NCI-H460 (cell line): ENCODE measurements around the gene INPP5A. TPM values are rescaled to one million over a fixed set of nuclear protein-coding genes. Genes with fewer than 3 reads are reported as not detected.

Experiments
- DNase-seq: peaks from one replicate; pipeline ENCODE4 v3.0.0-alpha.2; 2016; ENCODE audit warnings: low read depth; ENCODE audit errors: extremely low read depth
- total RNA-seq: library from RNA; depleted of rRNA; stranded (reverse); fragments of >200 nt; shearing (Covaris generic); gene quantifications from 2 replicates; pipeline ENCODE4 v1.2.3, GENCODE V29; 2014

Gene INPP5A
- total RNA-seq, 1 experiment from 2014 or later: 13.1 TPM

- DNase-seq: no peak
These were observed 86.7 kb downstream of the INPP5A start for GRCh38 chr10:132624061-132624846.

GRCh38 chr10:132624847-132625471 is 87.4 kb downstream of the INPP5A start:
- DNase-seq: no peak

DNA sequence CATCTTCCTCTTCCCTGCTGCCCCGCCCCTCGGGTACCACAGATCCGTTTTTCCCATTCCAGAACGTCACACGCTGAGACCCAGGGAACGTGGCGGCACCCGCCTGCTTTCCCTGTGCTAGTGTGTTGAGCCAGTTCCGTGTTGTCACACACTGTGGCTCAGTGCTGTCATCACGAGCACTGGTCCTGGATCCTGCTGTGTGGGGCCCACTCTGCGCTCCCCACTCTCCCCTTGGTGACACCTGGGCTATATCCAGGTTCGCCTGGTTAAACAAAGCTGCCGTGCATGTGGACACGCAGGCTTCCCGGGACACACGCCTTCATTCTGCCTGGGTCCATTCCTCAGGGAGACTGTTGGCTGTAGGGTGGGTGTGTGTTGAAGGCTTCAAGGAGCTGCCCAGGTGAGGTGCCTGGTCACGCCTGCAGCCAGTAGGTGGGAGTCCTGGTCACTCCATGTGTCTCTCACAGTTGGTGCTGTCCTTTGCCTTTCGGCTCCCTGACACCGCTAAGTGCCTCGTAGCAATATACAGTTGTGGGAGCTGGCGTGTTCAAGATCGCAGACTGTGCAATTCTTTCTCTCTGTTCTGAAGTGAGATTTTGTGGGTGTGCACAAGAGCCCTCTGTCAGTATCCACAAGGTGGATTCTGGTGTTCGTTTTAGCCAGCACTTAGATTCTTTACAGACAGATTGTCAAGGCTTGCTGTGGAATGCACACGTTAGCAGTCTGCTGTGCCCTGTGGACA is 88.6 kb downstream of the INPP5A start:
- DNase-seq: no peak

DNA sequence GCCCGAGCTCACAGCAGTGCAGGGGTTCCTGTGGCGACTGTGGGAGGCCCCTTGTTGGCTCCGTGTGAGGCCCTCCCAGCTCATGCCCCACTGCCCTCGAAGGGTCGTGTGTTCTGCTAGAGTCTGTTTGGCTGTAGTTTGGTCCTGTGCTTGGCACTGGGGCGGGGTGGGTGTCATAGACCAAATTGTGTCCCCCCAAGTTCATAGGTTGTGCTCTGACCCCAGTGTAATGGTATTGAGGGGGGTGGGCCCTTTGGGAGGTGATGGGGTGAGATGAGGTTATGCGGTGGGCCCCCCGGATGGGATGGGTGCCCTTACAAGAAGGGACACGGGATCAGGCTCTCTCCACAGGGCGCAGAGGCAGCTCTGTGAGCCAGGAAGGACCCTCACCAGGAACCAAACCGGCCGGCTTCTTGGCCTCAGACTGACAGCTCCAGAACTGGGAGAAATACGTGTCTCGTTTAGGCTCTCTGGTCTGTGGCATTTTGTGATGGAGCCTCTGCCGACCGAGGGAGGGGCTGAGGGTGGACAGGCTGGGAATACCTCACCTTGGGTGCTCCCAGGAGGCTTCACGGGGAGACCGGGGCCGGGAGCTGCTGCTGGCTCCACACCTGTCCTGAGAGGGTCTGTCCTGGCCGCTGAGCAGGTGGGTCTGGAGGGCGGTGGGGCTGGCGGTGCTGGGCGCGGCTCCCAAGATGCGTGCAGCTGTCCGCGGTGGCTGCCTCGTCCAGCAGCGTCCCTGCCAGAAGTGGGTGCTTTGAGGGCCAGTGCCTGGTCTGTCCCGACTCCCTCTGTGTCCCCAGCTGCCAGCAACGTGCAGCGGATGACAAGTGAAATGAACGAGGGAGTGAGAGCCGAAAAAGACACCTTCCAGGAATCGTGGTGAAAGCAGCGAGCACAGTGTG is 89.4 kb downstream of the INPP5A start:
- DNase-seq: no peak

DNA sequence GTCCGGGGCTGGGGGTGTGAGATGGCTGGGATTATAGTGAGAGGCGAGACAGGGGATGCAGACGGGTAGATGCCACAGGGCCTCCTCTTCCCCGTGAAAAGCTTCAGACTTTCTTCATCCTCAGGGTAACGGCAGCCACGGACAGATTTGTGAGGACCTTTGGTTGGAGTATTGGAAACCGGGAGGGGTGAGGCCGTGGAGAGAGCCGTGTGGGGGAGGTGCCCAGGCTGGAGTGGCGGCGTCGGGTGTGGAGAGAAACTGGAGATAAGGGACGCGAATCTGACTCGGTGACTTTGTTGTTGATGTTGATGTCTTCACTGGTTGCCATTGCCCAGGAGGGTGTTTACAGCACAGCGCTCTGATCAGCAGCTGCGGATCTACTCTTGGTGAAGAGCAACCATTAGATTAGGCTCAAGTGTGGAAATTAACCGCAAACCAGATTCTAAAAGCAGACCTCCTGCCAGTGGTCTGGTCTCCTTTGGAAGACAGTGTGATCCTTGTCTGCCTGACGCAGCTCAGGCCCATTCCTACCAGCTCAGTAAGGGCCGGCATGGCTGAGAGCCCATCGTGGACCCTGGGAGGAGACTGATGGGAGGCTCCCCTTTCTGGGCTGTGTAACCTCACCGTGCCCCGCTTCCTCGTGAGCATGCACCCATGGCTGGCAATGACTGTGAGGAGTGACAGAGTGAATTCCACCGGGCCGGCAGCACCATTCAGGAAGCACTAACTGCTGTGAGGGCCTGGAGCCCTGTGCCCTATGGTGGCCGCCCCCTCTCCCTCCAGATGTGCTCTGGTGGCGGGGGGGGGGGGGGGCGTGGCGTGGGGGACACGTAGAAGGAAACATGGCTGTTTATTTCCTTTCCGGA is 90.3 kb downstream of the INPP5A start:
- no peak for DNase-seq

DNA sequence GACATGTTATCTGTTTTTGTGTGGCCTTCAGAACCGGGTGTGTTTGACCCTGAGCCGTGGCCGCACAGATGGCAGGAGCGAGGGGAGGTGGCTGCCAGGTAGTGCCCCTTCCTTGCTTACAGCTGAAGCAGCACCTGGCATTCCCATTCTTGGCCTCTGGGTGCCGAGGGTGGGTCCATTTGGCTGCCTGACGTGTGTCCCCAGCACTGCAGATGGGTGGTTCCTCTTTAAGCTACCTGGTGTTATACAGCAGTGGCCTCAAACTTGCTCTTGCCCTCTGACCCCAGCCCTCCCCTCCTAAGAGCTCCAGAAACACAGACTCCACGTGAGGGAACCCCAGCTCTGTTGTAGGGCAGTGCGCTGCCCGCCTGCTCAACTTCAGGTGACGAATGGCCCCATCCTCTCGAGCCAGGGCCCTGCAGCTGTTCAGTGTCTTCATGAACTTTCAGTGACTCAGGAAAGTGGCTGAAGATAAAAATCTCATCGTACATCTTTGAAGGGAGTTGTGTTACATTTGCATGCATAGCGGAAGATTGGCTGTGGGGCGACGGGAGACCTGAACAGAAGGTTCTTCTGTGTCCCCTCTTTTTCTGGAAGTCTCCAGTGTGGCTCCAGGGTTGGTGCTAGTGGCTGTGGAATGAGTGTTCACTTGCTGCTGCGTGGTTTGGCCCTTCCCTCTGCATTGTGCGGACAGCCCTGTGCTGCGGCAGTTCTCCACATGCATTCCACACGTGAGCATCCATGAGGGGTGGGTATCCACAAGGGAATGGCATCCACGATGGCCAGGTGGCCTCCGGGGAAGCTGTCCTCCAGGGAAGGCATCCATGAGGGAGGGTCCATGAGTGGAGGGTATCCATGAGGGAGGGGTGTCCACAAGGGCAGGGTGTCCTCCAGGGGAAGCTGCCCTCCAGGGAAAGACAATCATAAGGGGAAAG is 91.6 kb downstream of the INPP5A start:
- no peak for DNase-seq

GRCh38 chr10:132630156-132630555 is 92.6 kb downstream of the INPP5A start:
- no peak for DNase-seq

DNA sequence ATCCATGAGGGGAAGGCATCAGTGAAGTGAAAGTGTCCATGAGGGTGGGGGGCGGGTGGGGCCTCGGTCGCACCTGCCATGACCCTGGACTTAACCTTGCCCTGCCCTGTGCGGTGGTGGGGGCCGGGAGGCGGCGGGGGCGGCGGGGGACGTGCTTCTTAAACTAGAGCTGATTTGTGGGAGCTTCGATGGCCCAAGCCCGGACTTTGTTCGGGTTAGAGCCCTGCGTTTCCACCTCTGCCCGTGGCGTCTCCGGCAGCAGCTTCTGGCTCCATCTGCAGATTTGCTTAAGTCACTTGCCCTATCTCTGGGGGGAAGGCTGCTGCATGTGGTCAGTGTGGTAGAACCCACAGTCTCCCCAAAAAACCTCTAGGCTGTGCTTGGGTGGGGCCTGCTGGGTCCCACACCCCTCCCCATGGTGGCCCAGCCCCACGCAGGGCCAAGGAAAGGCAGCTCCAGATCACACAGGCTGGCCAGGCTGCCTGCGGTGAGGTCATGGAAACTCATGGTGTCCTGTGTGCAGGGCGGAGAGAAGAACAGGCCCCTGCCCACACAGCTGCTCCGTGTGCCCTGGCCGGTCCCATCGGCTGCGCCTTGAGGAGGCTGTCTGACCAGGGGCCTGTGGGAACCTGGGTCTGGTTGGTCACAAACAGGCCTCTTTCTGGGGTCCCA is 93.2 kb downstream of the INPP5A start:
- DNase-seq: no peak

- DNase-seq: no peak
These were observed 93.8 kb downstream of the INPP5A start for GRCh38 chr10:132631338-132631735.

GRCh38 chr10:132632091-132632561 is 94.5 kb downstream of the INPP5A start:
- DNase-seq: no peak

DNA sequence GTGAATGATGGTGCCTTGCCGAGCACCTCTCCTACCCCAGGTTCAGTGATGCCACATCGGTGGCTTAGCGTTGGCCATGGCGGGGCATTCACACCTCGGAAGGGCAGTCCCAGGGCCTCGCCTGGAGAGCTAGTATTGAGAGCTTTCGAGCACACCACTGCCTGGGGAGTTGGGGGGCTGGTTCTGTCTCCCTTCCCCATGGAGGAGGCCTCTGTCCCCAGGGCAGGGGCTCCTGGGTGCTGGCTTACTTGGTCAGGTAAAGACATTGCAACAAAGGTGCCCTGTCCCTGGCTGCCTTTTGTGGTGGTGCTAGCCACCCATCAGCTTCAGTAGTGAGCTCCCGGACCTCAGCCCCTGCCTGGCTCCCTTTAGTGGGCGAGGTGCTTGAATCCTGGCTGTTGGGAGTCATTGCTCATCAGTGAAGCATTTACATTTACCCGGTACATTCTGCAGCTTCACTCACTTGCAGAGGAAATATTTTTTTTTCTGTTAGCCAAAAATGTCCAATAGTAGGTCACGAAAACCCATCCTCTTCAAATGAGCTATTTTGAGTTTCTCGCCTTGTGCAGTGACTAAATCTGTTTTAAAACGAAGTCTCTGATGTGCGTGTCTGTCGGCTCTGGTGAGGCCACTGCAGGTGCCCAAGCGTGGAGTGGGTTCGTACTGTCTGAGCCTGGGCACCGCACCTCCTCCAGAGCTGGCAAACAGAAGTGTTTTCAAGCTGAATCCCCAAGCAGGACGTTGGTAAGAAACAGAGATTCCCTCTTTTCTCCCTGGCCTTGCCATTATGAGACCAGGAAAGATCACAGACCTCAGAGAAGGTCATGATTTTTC is 95.5 kb downstream of the INPP5A start:
- no peak for DNase-seq

- no peak for DNase-seq
These were observed 96.8 kb downstream of the INPP5A start for GRCh38 chr10:132634241-132634946.

DNA sequence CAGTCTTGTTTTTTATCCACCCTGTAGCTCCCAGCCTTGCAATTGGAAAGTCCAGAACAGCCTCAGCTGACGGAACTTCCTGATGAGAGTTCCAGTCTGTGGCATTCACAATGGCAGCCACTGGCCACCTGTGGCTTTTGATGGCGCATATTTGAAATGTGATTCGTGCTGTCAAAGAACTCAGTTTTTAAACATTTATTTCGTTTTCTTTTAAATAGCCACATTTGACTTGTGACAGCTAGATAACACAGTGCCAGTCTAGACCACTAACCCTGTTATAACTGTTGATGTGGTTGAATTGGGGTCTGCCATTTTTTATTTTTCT is 97.3 kb downstream of the INPP5A start:
- DNase-seq: no peak

DNA sequence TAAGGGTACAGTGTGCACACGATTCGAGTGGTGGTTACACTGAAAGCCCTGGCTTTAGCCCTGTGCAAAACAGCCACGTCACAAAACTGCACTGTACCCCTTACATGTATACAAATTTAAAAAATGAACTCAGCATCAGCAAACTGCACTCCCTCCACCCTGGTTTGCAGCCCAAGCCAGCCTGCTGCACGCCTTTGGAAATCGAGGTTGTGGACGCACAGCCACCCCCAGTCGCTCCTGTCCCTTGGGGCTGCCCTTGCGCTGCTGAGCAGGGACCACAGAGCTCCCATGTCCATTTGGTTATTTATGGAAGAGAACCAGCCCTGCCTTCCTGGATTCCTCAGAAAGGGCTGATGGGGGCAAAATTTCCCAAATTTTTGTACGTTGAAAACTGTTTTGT is 98.8 kb downstream of the INPP5A start:
- no peak for DNase-seq

DNA sequence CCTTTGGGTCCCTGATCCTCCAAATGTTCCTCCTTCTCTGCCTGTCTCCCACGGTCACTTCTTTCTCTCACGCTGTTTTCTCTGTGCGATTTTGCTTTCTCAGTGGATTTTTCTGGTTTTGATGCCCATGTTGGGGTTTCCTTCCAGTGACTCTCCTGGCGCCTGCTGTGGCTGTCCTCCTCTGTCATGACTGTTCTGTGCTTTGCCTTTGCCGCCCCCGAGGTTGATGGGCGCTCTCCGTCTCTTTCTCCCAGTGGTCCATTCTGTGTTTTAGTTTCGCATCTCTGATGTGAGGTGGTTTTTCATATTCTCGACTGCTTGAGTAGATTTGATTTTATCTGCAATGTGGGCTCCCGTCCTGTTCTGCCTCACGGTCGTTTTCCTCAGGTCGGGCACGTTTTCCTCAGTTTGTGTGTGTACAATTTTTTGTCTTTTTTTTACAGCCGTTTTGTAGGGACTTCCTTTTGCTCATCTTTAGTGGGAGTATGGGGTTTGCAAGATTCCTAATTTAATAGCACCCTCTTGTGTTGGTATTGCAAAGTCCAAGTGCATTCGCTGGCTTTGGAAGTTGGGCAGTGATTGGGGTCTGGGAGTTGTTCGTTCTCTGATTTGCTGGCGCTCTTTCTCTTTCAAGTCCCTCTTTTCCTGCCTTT is 100.0 kb downstream of the INPP5A start:
- DNase-seq: peak; percentile 64

DNA sequence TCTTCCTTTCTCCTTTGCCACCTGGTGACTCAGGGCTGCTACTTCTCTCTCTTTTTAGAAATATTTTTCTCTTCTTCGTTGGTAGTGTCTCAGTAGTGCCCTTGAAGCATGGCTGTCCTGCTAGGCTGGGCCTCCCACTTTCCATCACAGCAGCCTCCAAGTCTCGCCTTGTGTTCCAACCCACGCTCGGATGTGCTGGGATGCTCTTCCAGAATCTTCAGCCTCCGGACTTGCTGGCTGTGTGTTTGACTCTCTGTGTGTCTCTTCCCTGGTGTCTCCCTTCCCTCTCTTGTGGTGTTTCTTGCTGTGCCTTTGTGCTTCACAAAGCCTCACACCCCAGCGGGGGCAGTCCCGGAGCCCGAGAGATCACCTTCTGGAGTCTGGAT is 100.5 kb downstream of the INPP5A start:
- DNase-seq: no peak
